Nephron progenitor cell (in vitro differentiated cells): ENCODE measurements around the gene NKD1.
"Not testable (repeated sequence)": the region's sequence is repeated elsewhere in the genome, so short reads cannot be mapped to it uniquely, and the experiment has no call there.

Experiments
- DNase-seq: peaks from one replicate; pipeline ENCODE4 v3.0.0; 2021
- H3K27ac Mint-ChIP-seq: 2 replicates; pipeline ENCODE4 v1.8.0; 2021; ENCODE audit warnings: mild to moderate bottlenecking, moderate library complexity, mixed read lengths
- H3K27me3 Mint-ChIP-seq: 2 replicates; pipeline ENCODE4 v1.8.0; 2021; ENCODE audit warnings: mild to moderate bottlenecking, low read depth, mixed read lengths; ENCODE audit not compliant: poor library complexity
- H3K36me3 Mint-ChIP-seq: 2 replicates; pipeline ENCODE4 v1.8.0; 2021; ENCODE audit warnings: low read depth, mixed read lengths
- H3K4me1 Mint-ChIP-seq: 2 replicates; pipeline ENCODE4 v1.8.0; 2021; ENCODE audit warnings: mixed read lengths
- H3K4me3 Mint-ChIP-seq: 2 replicates; pipeline ENCODE4 v1.8.0; 2021; ENCODE audit warnings: mild to moderate bottlenecking, moderate library complexity, mixed read lengths
- H3K9me3 Mint-ChIP-seq: 2 replicates; pipeline ENCODE4 v1.8.0; 2021; ENCODE audit warnings: mild to moderate bottlenecking, moderate library complexity, mixed read lengths
- TF ChIP-seq, protein P1 (sequence below): fragments of 200-600 bp; sonication (generic); IDR thresholded peaks from 2 replicates; pipeline ENCODE4 v1.5.0; 2021; ENCODE audit warnings: antibody characterized with exemption

Gene NKD1

DNA sequence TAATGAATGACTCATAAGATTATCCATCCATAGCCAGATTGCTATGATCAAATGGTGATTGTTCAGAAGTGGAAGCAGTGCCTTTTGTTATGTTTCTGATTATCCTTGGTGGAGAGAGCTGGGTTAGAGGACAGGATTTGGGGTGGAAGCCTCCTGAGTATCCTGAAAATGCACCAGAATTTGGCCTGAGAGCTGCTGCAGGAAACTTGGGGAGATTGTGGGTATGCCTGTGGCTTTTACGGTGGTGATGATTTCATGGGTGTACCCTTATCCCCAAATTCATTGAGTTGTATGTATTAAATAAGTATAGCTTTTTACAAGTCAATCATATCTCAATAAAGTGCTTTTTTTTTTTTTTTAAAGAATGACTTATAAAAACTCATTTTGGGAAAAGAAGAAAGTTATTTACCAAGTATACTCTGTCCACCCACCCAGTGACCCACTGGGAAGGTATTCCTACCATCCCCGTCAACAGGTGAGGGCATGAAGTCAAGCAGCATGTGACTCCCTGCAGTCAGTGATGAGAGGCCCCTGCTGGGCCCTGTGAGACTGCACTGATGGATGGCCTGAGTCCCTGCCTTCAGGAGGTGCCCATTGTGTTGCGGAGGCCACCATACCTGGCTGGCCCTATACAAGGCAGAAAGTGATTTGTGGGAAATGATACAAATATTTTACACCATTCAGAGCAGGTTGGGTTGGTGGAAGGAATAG is 28.4 kb downstream of the NKD1 start:
- peaks cover 39% of the 10 kb centered on the region for H3K36me3 Mint-ChIP-seq
- no peak overlapping the region for H3K4me3 Mint-ChIP-seq

GRCh38 chr16:50578137-50578536 is 29.9 kb downstream of the NKD1 start:
- no peaks in the 10 kb centered on the region for H3K9me3 Mint-ChIP-seq
- peak overlapping the region; percentile 2 for H3K27ac Mint-ChIP-seq
- TF ChIP-seq, protein P1, sequence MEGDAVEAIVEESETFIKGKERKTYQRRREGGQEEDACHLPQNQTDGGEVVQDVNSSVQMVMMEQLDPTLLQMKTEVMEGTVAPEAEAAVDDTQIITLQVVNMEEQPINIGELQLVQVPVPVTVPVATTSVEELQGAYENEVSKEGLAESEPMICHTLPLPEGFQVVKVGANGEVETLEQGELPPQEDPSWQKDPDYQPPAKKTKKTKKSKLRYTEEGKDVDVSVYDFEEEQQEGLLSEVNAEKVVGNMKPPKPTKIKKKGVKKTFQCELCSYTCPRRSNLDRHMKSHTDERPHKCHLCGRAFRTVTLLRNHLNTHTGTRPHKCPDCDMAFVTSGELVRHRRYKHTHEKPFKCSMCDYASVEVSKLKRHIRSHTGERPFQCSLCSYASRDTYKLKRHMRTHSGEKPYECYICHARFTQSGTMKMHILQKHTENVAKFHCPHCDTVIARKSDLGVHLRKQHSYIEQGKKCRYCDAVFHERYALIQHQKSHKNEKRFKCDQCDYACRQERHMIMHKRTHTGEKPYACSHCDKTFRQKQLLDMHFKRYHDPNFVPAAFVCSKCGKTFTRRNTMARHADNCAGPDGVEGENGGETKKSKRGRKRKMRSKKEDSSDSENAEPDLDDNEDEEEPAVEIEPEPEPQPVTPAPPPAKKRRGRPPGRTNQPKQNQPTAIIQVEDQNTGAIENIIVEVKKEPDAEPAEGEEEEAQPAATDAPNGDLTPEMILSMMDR, result no peak
- no peak overlapping the region for H3K4me3 Mint-ChIP-seq
- H3K36me3 Mint-ChIP-seq, result peaks cover 28% of the 10 kb centered on the region
- H3K27me3 Mint-ChIP-seq, result no peaks in the 10 kb centered on the region
- no peak for DNase-seq
- peaks cover 61% of the 10 kb centered on the region for H3K4me1 Mint-ChIP-seq

More for the DNA sequence above, 28.4 kb downstream of the NKD1 start:
- H3K4me1 Mint-ChIP-seq, result peaks cover 61% of the 10 kb centered on the region
- H3K9me3 Mint-ChIP-seq, result no peaks in the 10 kb centered on the region
- DNase-seq, result no peak
- no peaks in the 10 kb centered on the region for H3K27me3 Mint-ChIP-seq
- TF ChIP-seq, protein P1, result no peak
- H3K27ac Mint-ChIP-seq, result peak overlapping the region; percentile 20

- peak overlapping the region; percentile 14 for H3K27ac Mint-ChIP-seq
- not testable (repeated sequence) for H3K9me3 Mint-ChIP-seq, H3K4me3 Mint-ChIP-seq, DNase-seq, H3K27me3 Mint-ChIP-seq
- H3K36me3 Mint-ChIP-seq, result peaks cover 40% of the 10 kb centered on the region
- peaks cover 63% of the 10 kb centered on the region for H3K4me1 Mint-ChIP-seq
Measured at GRCh38 chr16:50579373-50579772, 31.2 kb downstream of the NKD1 start.

GRCh38 chr16:50580180-50580798 is 32.1 kb downstream of the NKD1 start:
- H3K9me3 Mint-ChIP-seq, result no peaks in the 10 kb centered on the region
- no peak for DNase-seq
- H3K4me3 Mint-ChIP-seq, result no peak overlapping the region
- H3K36me3 Mint-ChIP-seq, result peaks cover 40% of the 10 kb centered on the region
- peak overlapping the region; percentile 83 for H3K27ac Mint-ChIP-seq
- peaks cover 54% of the 10 kb centered on the region for H3K4me1 Mint-ChIP-seq
- H3K27me3 Mint-ChIP-seq, result no peaks in the 10 kb centered on the region
- TF ChIP-seq, protein P1, result no peak

DNA sequence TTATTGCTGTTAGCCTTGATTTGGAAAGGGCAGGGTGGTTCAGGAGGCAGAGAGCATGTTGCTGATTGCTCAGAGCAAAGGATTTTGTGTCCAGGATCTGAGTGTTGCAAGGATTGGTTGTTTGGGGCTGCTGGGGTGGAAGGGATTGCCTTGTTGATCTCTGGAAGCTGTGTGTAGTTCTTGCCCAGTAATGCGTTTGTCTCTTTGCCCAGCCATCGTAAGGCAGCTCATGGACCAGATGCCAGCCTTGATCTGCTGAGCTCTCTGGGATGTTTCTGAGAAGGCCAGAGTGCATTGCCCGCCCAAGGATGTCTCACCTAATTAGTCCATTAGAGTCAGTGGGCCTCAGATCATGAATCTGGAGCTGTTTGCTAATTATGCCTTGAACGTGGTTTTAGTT is 33.6 kb downstream of the NKD1 start:
- no peak overlapping the region for H3K4me3 Mint-ChIP-seq

DNA sequence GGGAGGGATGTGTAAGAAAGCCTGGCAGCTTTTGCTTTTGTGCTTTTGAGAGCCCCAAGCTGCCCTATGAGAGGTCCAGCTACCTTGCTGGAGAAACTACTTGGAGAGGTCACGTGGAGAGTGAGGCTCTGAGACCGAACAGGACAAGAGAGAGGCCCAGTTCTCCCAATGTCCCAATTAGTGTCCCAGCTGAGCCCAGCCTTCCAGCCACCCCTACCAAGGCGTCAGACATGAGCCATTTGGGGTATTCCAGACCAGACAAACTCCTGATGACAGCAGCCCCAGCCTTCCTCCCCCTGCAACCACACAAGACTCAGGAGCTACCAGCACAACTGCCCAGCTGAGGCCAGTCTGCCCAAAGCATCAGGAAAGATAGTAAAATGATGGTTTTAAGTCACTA is 35.0 kb downstream of the NKD1 start:
- DNase-seq, result no peak
- Mint-ChIP-seq H3K36me3 (peaks cover 52% of the 10 kb centered on the region), H3K4me3 (no peak overlapping the region), H3K9me3 (no peaks in the 10 kb centered on the region), H3K4me1 (peaks cover 53% of the 10 kb centered on the region), H3K27ac (peak overlapping the region; percentile 86), H3K27me3 (no peaks in the 10 kb centered on the region)
- TF ChIP-seq, protein P1, result no peak

More for the DNA sequence above, 33.6 kb downstream of the NKD1 start:
- Mint-ChIP-seq H3K27ac (peak overlapping the region; percentile 95), H3K4me1 (peaks cover 53% of the 10 kb centered on the region), H3K36me3 (peaks cover 47% of the 10 kb centered on the region), H3K27me3 (no peaks in the 10 kb centered on the region), H3K9me3 (no peaks in the 10 kb centered on the region)
- TF ChIP-seq, protein P1, result no peak
- no peak for DNase-seq
